ENCODE results near the gene CLDN11. TPM values are rescaled to one million over a fixed set of nuclear protein-coding genes. Genes with fewer than 3 reads are reported as not detected.

Gene CLDN11
- 211 and 779 TPM in 2 replicates for total RNA-seq

GRCh38 chr3:170418422-170419398, at the start of gene CLDN11:
Gene CLDN11 (plus strand): TSS chr3:170418868. CDS start chr3:170419067, 199 bp downstream.

Other genes with a start within 250 kb of the CLDN11 start
- 31.4 and 32.4 TPM in 2 replicates for gene PHC3, start 237.1 kb upstream of the CLDN11 start, total RNA-seq
- 60.4 and 74.5 TPM in 2 replicates for gene PRKCI, start 196.4 kb upstream of the CLDN11 start, total RNA-seq
- gene SKIL, start 61.2 kb upstream of the CLDN11 start, total RNA-seq = 30.1 and 36.9 TPM in 2 replicates
- 3.3 and 7.4 TPM in 2 replicates for gene SLC7A14, start 167.2 kb downstream of the CLDN11 start, total RNA-seq